CD14-positive monocyte (primary cell): Measurements from ENCODE around the gene PROK2. TPM values are rescaled to one million over a fixed set of nuclear protein-coding genes. Genes with fewer than 3 reads are reported as not detected.

Experiments
- DNase-seq, 3 donors: peaks; one replicate each; pipeline ENCODE4 v3.0.0-alpha.2; 2011 to 2022
- H2AFZ ChIP-seq: 2 replicates; pipeline ENCODE4 v1.6.0; 2012; ENCODE audit warnings: mild to moderate bottlenecking, low read depth, low read length, inconsistent platforms; ENCODE audit not compliant: insufficient read depth, poor library complexity, severe bottlenecking
- H3K27ac ChIP-seq, 2 donors: 1 replicate in 1 of 2; 2 replicates in 1 of 2; pipeline ENCODE4 v1.5.1; 2012 to 2013; ENCODE audit warnings: low read length in 2 of 2, control low read depth in 1 of 2, inconsistent platforms in 1 of 2, low read depth in 1 of 2, mild to moderate bottlenecking in 1 of 2
- H3K27me3 ChIP-seq, 2 donors: one replicate each; pipeline versions ENCODE4 v1.6.0 to v1.6.1; 2011 to 2013; ENCODE audit warnings: low read length in 2 of 2; ENCODE audit not compliant: control insufficient read depth in 2 of 2, insufficient read depth in 2 of 2
- H3K36me3 ChIP-seq, 2 donors: replicated peaks in 1 of 2; 1 replicate in 1 of 2; 2 replicates in 1 of 2; pipeline versions ENCODE4 v1.5.1 to v1.6.1; 2012 to 2013; ENCODE audit warnings: low read length in 2 of 2, control low read depth in 1 of 2, inconsistent platforms in 1 of 2, mild to moderate bottlenecking in 1 of 2; ENCODE audit not compliant: insufficient read depth in 2 of 2, control insufficient read depth in 1 of 2
- H3K4me1 ChIP-seq, 2 donors: 1 replicate in 1 of 2; 2 replicates in 1 of 2; pipeline versions ENCODE4 v1.5.1 to v1.6.1; 2012 to 2013; ENCODE audit warnings: low read length in 2 of 2, control low read depth in 1 of 2, inconsistent platforms in 1 of 2, mild to moderate bottlenecking in 1 of 2, moderate library complexity in 1 of 2; ENCODE audit not compliant: insufficient read depth in 2 of 2, control insufficient read depth in 1 of 2
- H3K4me2 ChIP-seq: replicated peaks from 2 replicates; pipeline ENCODE3; 2012; ENCODE audit warnings: low read length, moderate library complexity, mild to moderate bottlenecking; ENCODE audit not compliant: poor library complexity, severe bottlenecking; ENCODE audit errors: extremely low read depth
- H3K4me3 ChIP-seq, 3 experiments: fragments of 200-600 bp in 1 of 3; sonication (generic) in 1 of 3; replicated peaks in 1 of 3; 1 replicate in 2 of 3; 2 replicates in 1 of 3; pipeline ENCODE4 v1.5.1; 2011 to 2013; ENCODE audit warnings: low read length in 3 of 3, mild to moderate bottlenecking in 3 of 3, control low read depth in 2 of 3, low read depth in 2 of 3, inconsistent platforms in 1 of 3, moderate library complexity in 1 of 3
- H3K79me2 ChIP-seq: 2 replicates; pipeline ENCODE4 v1.6.0; 2012; ENCODE audit warnings: mild to moderate bottlenecking, control low read depth, inconsistent platforms, low read length, moderate library complexity; ENCODE audit not compliant: insufficient read depth
- H3K9ac ChIP-seq: 2 replicates; pipeline ENCODE4 v1.6.0; 2017; ENCODE audit warnings: low read length, mild to moderate bottlenecking; ENCODE audit not compliant: insufficient read depth, poor library complexity, severe bottlenecking
- H3K9me3 ChIP-seq, 2 donors: replicated peaks in 1 of 2; 1 replicate in 1 of 2; 2 replicates in 1 of 2; pipeline versions ENCODE4 v1.5.1 to v1.6.1; 2012 to 2013; ENCODE audit warnings: low read length in 2 of 2, control low read depth in 1 of 2; ENCODE audit not compliant: control insufficient read depth in 1 of 2, insufficient read depth in 1 of 2
- H4K20me1 ChIP-seq: 2 replicates; pipeline ENCODE4 v1.6.0; 2012; ENCODE audit warnings: mild to moderate bottlenecking, low read length, control low read depth, moderate library complexity; ENCODE audit not compliant: insufficient read depth
- H3K27ac Mint-ChIP-seq, 7 donors: one replicate each; pipeline ENCODE4 v1.8.0; 2020; ENCODE audit warnings: mild to moderate bottlenecking in 7 of 7, mixed read lengths in 7 of 7, moderate library complexity in 6 of 7, inconsistent platforms in 2 of 7
- H3K27me3 Mint-ChIP-seq, 3 donors: one replicate each; pipeline ENCODE4 v1.8.0; 2021 to 2022; ENCODE audit warnings: low read depth in 3 of 3, mild to moderate bottlenecking in 3 of 3, mixed read lengths in 3 of 3, moderate library complexity in 3 of 3, inconsistent platforms in 1 of 3
- H3K36me3 Mint-ChIP-seq, 2 donors: one replicate each; pipeline ENCODE4 v1.8.0; 2020; ENCODE audit warnings: mixed read lengths in 2 of 2, inconsistent platforms in 1 of 2, mild to moderate bottlenecking in 1 of 2
- H3K4me1 Mint-ChIP-seq: one replicate; pipeline ENCODE4 v1.8.0; 2020; ENCODE audit warnings: mild to moderate bottlenecking, mixed read lengths
- H3K4me3 Mint-ChIP-seq, 2 donors: one replicate each; pipeline ENCODE4 v1.8.0; 2020; ENCODE audit warnings: mild to moderate bottlenecking in 2 of 2, mixed read lengths in 2 of 2, moderate library complexity in 1 of 2
- H3K9me3 Mint-ChIP-seq, 7 donors: one replicate each; pipeline ENCODE4 v1.8.0; 2020 to 2022; ENCODE audit warnings: mixed read lengths in 7 of 7, mild to moderate bottlenecking in 6 of 7, moderate library complexity in 6 of 7, inconsistent platforms in 2 of 7
- WGBS: methylation state at CpG from one replicate; pipeline ENCODE4 v1.1.5; 2013; ENCODE audit warnings: missing lambda C conversion rate; ENCODE audit not compliant: insufficient coverage; 5-methylcytosine and 5-hydroxymethylcytosine counted together
- intact Hi-C, 2 donors: fragments of 100-400 bp; cut with micrococcal nuclease; formaldehyde crosslinking; loops; one replicate each; pipeline versions ENCODE4 v1.15.0 to v1.15.1; 2023
- polyA plus RNA-seq, 3 donors: library from polyadenylated mRNA; depleted of rRNA in 1 of 3; unstranded in 2 of 3; stranded (reverse) in 1 of 3; fragments of 300-500 nt in 2 of 3; fragments of >200 nt in 1 of 3; fragmentation: Illumina TruSeq in 2 of 3; gene quantifications; 1 replicate in 2 of 3; 2 replicates in 1 of 3; pipeline ENCODE4 v1.2.3, GENCODE V29; 2012 to 2021
- TF ChIP-seq, protein P1 (sequence below): fragments of 200-600 bp; IDR thresholded peaks from one replicate; pipeline ENCODE4 v1.8.0; 2022; ENCODE audit warnings: antibody characterized with exemption, mild to moderate bottlenecking

Gene PROK2
- polyA plus RNA-seq, 3 donors, result 25.4 to 81.7 (median 37.8) TPM

DNA sequence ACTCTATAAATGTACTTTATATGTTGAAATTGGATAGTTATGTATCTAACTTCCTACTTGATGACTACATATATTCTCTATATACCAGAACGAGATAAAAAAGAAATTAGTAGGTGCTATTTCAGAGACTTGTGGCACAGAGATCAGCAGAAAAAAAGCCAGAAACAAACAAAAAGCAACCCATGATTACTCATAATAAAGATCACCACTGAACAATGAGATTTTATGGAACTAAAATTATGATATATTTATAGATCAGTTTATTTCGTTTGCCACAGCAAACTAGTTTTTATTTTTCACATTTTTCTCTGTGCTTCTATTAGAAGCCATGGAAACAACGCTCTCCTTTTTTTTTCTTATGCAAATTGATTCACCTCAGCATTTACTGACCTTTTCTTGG, 15.1 kb upstream of the PROK2 start:
- peaks cover 0 to 2% (median 0%) of the 10 kb centered on the region in 7 donors for H3K9me3 Mint-ChIP-seq
- no peak for DNase-seq
- H3K36me3 Mint-ChIP-seq, result peaks cover 0 to 2% of the 10 kb centered on the region in 2 donors
- H3K4me3 ChIP-seq, result no peak overlapping the region
- no peak overlapping the region for H3K9ac ChIP-seq
- peaks cover 1 to 4% (median 2%) of the 10 kb centered on the region in 3 donors for H3K27me3 Mint-ChIP-seq
- no peak overlapping the region for H2AFZ ChIP-seq
- TF ChIP-seq, protein P1, sequence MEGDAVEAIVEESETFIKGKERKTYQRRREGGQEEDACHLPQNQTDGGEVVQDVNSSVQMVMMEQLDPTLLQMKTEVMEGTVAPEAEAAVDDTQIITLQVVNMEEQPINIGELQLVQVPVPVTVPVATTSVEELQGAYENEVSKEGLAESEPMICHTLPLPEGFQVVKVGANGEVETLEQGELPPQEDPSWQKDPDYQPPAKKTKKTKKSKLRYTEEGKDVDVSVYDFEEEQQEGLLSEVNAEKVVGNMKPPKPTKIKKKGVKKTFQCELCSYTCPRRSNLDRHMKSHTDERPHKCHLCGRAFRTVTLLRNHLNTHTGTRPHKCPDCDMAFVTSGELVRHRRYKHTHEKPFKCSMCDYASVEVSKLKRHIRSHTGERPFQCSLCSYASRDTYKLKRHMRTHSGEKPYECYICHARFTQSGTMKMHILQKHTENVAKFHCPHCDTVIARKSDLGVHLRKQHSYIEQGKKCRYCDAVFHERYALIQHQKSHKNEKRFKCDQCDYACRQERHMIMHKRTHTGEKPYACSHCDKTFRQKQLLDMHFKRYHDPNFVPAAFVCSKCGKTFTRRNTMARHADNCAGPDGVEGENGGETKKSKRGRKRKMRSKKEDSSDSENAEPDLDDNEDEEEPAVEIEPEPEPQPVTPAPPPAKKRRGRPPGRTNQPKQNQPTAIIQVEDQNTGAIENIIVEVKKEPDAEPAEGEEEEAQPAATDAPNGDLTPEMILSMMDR, result no peak
- H3K4me1 Mint-ChIP-seq, result peaks cover 31% of the 10 kb centered on the region
- intact Hi-C loops, result no loop called here
- H3K4me2 ChIP-seq, result no peak overlapping the region
- 100% methylated on average over 1 of the region's 3 CpGs for WGBS
- H3K27ac ChIP-seq, result no peak overlapping the region
- H3K36me3 ChIP-seq, result no peaks in the 10 kb centered on the region
- H3K79me2 ChIP-seq, result no peaks in the 10 kb centered on the region
- H3K27ac Mint-ChIP-seq, result no peak overlapping the region
- H3K4me3 Mint-ChIP-seq, result no peak overlapping the region
- H4K20me1 ChIP-seq, result no peaks in the 10 kb centered on the region
- no peaks in the 10 kb centered on the region for H3K9me3 ChIP-seq
- no peaks in the 10 kb centered on the region for H3K27me3 ChIP-seq
- peaks cover 5 to 14% of the 10 kb centered on the region in 2 donors for H3K4me1 ChIP-seq

DNA sequence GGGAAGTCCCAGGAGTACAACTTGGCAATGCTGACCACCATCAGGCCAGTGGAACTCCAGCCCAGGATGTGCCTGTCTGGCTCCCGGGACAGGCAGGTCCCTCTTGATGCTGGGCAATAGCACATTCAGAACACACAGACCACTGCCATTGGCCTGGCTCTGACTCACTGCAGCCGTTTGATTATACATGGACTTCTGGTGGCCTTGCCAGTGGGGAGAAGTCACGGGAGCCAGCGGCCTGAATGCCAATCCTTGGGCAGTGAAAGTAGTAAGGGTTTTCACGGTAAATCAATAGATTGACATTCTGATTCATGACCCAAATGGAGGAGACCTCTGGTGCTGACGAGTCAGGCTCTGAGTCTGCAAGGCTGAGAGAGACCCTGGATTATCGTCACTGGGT, 12.5 kb upstream of the PROK2 start:
- Histone ChIP-seq H3K79me2 (no peaks in the 10 kb centered on the region), H3K4me2 (no peak overlapping the region), H3K36me3 (no peaks in the 10 kb centered on the region), H3K27me3 (no peaks in the 10 kb centered on the region), H3K9ac (no peak overlapping the region), H2AFZ (no peak overlapping the region), H3K4me1 (peaks cover 0 to 16% of the 10 kb centered on the region in 2 donors), H4K20me1 (no peaks in the 10 kb centered on the region), H3K4me3 (no peak overlapping the region), H3K9me3 (no peaks in the 10 kb centered on the region), H3K27ac (no peak overlapping the region)
- Mint-ChIP-seq H3K36me3 (no peaks in the 10 kb centered on the region), H3K4me1 (peaks cover 30% of the 10 kb centered on the region), H3K9me3 (no peaks in the 10 kb centered on the region), H3K27me3 (peaks cover 1 to 7% (median 2%) of the 10 kb centered on the region in 3 donors), H3K27ac (peak overlapping the region in 2 of 7 donors; percentile 25 to 45), H3K4me3 (no peak overlapping the region)
- 88% methylated on average over 7 of the region's 7 CpGs for WGBS
- TF ChIP-seq, protein P1, result no peak
- intact Hi-C loops, result no loop called here
- no peak for DNase-seq
